ENCODE data around the gene OR52K2.
"Not testable (repeated sequence)": the region's sequence is repeated elsewhere in the genome, so short reads cannot be mapped to it uniquely, and the experiment has no call there.

The OR52K2 gene

DNA sequence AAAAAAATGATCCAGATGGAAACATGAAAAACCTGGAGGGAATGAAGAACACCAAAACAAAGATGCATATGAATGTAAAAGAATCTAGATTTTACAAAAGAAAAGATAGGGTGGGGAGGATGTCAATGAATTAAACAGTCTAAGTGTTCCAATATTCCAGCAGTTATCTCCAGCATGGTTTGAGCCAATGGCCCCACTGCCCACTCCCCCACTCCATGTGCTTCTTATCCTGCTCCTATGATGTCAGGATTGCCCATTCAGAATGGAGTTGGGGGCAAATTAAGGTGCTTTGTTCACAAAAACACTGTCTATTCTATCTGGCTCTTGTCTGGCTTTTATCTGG is 32.1 kb downstream of the OR52K2 start:
- no peak for DNase-seq

GRCh38 chr11:4482445-4482844 is 33.4 kb downstream of the OR52K2 start, which contains the start of gene OR52K1:
Gene OR52K1, plus strand, starts transcription at chr11:4482646. Its CDS starts 6,255 bp downstream, at chr11:4488901.
- DNase-seq: no peak

- no peak for DNase-seq
Observed at GRCh38 chr11:4484310-4484709, 35.2 kb downstream of the OR52K2 start.

DNA sequence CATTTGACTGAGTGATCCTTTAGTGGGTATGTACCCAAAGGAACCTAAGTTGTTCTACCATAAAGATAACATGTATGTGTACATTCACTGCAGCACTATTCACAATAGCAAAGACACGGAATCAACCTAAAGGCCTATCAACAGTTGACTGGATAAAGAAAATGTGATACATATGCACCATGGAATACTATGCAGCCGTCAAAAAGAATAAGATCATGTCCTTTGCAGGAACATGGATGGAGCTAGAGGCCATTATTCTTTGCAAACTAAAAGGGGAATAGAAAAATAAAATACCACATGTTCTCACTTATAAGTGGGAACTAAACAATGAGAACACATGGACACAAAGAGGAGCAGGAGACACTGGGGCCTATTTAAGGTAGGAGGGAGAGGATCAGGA is 42.3 kb downstream of the OR52K2 start:
- not testable (repeated sequence) for DNase-seq

DNA sequence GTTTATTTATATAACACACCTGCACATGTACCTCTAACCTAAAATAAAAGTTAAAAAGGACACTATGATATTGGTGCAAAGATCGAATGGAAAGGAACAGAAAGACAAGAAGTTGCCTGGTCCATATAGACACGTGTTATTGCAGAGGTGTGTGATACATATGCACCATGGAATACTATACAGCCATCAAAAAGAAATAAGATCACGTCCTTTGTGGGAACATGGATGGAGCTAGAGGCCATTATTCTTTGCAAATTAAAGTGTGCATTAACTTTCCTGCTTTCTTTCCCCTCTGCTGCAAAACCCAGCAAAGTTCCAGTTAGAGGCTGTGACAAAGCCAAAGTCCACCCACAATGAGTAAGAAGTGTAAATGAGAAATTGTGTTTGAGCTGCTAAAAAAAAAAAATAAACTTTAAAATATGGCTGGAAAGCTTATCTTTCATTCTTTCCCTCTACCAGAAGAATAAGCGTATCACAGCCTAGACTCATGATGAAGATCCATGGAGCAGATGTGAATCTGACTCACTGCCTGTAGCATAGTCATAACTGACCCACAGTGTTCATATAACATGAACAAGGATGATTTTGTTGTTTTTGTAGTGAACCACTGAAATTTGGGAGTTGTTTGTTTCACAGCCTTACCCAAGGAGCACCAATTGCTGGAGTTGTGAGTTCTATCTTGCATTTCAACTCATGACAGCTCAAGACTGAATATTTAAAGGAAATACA is 42.9 kb downstream of the OR52K2 start:
- DNase-seq: no peak

GRCh38 chr11:4493480-4493818 is 44.4 kb downstream of the OR52K2 start:
- no peak for DNase-seq

GRCh38 chr11:4495487-4495886 is 46.4 kb downstream of the OR52K2 start:
- no peak for DNase-seq

DNA sequence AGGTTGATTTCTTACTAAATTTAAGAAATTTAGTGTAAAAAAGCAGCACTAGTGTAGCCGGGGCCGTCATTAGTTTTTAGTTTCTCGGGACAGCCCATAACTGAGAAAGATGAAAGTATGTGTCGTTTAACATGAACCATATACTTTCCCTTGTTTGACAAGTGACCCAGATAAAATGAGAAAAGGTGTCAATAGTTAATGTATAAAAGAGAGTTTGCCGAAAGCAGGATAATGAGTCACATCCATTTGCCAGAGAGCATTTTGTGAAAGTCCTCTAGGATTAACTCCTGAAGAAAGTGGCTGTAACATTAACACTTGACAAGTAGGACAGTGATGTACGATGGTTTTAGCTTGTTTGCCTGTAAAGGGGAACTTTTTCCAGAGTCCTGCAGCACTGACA is 46.9 kb downstream of the OR52K2 start:
- no peak for DNase-seq

DNA sequence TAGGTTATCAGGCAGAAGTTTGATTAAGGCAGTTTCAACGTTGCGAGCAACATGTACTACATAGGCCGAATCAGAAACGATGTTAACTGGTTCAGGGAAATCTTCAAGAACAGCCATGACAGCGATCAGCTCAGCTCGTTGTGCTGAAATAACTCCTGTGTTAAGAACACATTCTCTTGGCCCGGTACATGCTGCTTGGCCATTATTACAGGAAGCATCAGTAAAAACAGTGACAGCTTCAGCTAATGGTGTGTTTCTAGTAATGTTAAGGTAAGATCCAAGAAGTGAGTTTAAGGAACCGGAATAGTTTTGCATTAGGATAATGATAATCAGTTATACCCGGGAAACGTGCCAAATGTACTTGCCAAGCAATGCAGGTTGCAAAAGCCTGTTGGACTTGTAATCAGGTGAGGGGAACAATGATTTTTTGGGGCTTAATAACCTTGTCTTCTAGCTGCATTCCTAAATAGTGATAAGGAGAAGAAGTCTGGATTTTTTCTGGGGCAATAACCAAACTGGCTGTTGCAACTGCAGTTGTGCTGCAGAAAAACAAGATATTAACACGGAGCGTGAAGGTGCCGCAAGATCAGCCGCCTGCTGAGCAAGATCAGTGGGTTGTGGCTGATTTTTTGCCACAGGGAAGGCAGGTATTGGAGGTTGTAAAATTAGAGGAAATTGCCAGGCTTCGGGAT is 47.6 kb downstream of the OR52K2 start:
- DNase-seq: no peak
